GM15510 (cell line): ENCODE data around the gene LHX6.

ENCODE experiments used
- POLR2A ChIP-seq: IDR thresholded peaks from 3 replicates; pipeline ENCODE4 v1.6.1; 2011; ENCODE audit warnings: borderline replicate concordance; ENCODE audit not compliant: insufficient read length; ENCODE audit errors: extremely low read depth

LHX6 gene

GRCh38 chr9:122228568-122229484, at the start of gene LHX6:
LHX6 (minus strand) TSS chr9:122228957; CDS start chr9:122228740, 217 bp downstream.
- TF ChIP-seq POLR2A, result no peak

DNA sequence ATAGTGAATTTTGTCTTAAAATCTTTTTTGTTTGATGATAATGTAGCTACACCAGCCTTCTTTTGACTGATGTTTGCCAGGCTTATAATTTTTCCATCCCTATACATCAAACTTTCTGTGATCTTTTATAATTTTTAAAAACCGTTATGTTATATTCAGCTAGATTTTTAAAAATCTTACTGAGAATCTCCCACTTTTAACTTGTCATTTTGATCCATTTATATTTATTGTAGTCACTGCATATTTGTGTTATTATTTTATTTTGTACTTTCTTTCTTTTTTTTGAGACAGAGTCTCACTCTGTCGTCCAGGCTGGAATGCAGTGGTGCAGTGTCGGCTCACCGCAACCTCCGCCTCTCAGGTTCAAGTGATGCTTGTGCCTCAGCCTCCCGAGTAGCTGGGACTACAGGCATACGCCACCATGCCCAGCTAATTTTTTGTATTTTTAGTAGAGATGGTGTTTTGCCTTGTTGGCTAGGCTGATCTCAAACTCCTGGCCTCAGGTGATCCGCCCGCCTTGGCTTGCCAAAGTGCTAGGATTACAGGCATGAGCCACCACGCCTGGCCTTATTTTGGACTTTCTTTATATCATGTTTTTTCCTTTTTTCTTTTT, 48.6 kb upstream of the LHX6 start:
- no peak for TF ChIP-seq POLR2A

DNA sequence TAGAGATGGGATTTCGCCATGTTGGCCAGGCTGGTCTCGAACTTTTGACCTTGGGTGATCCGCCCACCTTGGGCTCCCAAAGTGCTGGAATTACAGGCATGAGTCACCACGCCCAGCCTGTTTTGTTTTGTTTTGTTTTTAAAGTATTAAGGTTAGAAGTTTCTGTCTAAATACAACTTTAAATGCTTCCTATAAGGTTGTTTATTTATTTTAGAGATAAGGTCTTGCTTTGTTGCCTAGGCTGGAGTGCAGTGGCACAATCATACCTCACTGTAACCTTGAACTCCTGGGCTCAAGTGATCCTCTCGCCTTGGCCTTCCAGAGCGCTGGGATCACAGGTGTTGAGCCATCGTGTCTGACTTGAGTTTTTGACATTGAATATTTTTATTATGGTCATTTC, 47.3 kb upstream of the LHX6 start:
- TF ChIP-seq POLR2A, result no peak

- no peak for TF ChIP-seq POLR2A
Measured at GRCh38 chr9:122274055-122274454, 45.3 kb upstream of the LHX6 start.

- no peak for TF ChIP-seq POLR2A
Measured at GRCh38 chr9:122268041-122268814, 39.5 kb upstream of the LHX6 start.

DNA sequence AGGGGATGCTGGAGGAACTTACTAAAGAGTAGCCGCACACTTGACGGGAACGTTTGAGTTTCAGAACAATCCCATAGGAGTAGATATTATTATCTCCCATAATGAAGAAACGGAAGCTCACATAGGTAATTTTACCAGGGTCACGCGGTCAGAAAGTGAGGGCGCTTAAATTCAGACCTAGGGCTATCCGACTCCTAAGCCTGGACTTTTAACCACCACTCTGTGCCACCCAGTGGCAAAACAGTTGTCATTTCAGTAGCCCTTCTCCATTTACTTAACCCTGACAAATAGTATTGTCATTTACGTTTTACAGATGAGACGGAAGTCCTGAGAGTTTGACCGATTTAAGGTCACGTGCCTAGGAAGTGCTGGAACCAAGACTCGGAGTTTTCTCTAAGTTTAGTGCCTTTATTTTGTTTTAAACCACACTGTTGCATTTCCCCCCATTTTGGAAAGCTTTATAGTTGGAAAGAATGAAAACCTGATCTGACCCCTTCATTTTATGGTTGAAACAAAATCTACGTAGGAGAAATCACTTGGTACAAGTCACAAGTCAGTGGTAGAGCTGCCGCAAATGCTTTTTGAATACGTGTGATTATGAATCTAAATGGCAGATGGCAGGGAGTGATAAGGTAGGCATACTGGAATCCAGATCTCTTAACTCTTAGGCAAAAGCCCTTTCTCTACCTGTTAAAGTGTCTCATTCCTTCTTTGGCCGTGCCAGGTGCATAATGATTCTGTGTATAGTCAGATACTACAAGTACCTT, 36.6 kb upstream of the LHX6 start:
- no peak for TF ChIP-seq POLR2A

DNA sequence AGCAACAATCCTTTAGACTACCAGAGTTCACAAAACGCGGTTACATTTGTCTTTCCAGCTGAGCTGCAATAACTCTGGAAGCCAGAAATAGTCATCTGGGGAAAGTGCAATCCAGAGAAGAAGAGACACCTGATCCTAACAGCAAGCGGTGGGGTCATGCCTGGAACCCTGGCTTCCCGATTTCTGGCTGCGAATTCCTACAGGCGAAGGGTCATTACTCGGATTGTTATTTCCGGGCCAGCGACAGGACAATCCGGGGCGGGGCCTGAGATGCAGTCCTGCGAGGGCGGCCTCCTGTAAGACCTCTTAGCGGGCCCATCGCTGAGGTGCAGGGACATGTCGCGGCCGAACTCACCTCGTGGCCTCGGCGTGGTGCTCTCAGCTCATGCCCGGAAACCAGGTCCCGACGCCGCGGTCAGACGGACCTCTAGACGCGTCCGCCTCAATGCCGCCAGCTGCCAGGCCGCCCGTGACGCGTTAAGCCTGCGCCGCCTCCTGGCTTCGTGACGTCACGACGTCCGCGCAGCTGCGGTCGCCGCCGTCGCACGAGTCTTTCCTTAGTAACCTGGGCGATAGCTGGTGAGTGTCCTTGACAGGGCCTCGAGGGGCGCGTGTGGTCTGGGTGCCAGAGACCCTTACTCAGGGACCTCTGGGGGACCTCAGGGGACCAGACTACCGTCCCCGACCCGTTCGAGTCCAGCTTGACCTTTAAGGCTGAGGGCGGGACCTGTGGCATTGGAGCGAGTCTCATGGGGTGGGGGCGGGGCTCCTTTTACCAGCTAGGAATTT, 35.8 kb upstream of the LHX6 start, which contains the start of the genes MRRF and RBM18:
Gene MRRF (plus strand): TSS at position 523 of the 789 bp plus-strand sequence. CDS start 6,010 bp downstream, outside the sequence.
Gene RBM18 (minus strand): TSS at position 481 of the 789 bp plus-strand sequence. CDS start 3,348 bp downstream, outside the sequence.
- TF ChIP-seq POLR2A, result peak; percentile 87

- TF ChIP-seq POLR2A, result no peak
Measured at GRCh38 chr9:122263699-122264349, 35.1 kb upstream of the LHX6 start.

DNA sequence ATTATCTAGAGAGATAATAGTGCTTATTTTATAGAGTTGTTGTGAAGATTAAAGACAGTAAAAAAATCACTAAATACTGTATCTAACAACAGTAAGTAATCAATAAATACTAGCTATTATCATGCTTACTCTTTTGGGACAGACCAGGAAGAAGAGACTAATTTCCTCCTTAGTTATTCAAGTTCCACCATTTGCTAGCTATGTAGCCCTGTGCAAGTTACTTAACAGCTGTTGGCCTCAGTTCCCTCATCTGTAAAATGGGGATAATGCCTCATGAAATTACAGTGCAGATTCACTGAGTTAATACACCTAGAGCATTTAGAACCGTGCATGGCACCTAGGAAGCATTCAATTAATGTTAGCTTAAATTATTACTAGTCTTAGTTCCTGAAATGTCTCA, 33.3 kb upstream of the LHX6 start:
- TF ChIP-seq POLR2A, result no peak

DNA sequence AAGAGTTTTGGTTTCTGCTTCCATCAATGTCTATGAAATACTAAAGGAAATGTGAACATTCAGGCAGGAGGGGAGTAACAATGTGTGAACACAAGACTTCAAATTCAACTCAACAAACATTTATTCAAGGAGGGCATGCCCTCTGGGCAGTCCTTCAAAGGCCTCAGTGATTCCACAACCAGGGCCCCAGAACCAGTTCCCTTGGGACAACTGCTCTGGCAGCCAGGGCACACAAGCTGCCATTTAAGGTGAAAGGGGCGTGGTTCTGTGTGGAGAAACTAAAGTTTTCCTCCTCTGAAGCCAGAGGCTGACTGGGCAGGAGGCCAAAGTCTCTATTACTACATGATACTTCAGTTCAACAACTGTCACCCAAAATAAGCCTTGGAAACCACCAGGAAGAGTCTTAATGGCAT, 32.7 kb upstream of the LHX6 start:
- no peak for TF ChIP-seq POLR2A

DNA sequence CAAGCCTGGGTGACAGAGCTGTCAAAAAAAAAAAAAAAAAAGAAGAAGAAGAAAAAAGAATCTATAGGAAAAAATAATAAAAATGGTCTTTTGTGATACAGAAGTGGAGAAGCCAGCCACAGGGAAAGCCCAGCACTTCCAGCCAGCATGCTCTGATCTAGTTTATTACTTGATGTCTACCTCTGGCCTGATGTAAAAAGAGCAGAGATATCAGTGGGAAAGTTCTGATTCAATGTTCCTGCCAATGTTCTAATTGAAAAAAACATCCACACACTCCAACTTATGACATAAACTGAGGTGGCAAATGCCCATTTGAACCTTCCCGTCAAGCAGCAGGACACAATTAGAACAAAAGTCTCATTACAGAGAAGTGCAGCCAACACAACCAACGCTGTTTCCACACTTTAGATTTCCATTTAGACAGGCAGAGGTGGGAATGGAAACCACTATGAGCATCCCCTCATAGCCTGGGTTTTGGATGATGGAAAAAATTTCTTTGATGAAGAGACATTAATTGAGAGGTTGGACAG, 30.2 kb upstream of the LHX6 start:
- TF ChIP-seq POLR2A, result no peak

DNA sequence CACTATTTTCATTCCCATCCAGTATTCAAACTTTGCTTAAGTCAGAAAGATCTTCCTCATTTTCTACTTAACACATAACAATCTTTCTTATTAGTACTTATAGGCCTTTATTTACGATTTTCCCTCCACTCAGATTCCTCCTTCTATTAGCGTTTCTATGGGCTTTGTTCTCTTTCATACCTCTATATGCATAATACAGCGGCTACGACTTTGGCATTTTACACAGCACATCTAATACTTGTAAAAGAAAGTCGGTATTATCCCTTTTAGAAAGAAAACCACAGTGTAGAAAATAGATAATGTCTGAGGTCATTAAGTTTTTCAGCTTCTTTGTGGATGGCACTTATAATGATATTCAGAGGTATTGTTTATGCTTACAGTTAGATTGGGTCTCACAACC, 27.4 kb upstream of the LHX6 start:
- no peak for TF ChIP-seq POLR2A

- no peak for TF ChIP-seq POLR2A
Measured at GRCh38 chr9:122254761-122255160, 26.0 kb upstream of the LHX6 start.

GRCh38 chr9:122252796-122253195, 24.0 kb upstream of the LHX6 start:
- TF ChIP-seq POLR2A, result no peak

DNA sequence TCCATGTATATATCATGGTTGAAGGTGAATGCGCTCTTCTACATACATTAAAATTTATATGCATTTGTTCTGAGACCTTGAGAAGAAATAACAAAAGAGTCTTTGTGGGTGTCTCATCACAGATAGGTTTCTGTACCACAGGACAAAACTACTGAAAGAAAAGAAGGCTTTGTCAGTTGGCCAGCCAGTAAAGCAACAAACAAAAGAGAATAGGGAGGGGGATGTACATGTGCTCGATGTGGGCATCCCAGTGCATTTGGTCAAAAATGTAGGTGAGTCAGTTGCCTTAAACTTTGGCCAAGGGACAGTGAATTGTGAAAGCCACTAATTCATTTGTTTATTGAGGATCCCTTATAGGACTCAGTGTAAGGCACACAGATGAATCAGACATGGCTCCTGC, 22.6 kb upstream of the LHX6 start:
- no peak for TF ChIP-seq POLR2A
